Stimulated activated CD8-positive, alpha-beta memory T cell treated with anti-CD3 and anti-CD28 coated beads, Interleukin-2, amount 100 ng/mL, for 48 hours (primary cell): Measurements from ENCODE around the gene RAPH1.

Source experiments
- DNase-seq, 2 donors: peaks; one replicate each; pipeline ENCODE4 v3.0.0-alpha.2; 2020; ENCODE audit warnings: low read depth in 2 of 2

RAPH1 gene

DNA sequence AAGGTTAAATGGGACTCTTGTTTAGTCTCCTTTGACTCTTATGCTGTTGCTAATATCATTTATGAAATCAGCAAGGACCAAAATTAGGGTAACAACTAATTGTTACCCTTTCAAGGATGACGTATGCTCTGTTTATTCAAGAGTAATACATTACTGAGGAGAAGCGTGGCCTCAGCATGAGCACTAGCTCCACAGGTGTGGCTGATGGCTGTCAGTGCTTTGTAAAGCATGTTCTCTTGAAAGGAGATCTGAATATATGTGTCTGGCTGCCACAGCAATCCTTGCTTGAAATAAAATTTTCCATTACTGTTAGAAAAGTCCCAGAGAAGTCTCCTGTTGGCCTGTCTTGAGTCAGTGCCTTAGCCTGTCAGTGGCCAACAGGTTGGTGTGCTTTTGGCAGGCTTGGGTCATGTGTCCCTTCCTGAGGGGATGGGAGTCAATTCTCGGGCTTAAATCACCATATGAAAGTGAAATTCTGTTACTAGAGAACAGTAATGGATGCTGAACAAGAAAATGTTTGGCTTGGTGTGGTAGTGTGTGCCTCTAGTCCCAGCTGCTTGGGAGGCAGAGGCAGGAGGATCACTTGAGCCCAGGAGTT is 174.2 kb downstream of the RAPH1 start:
- DNase-seq, result no peak

DNA sequence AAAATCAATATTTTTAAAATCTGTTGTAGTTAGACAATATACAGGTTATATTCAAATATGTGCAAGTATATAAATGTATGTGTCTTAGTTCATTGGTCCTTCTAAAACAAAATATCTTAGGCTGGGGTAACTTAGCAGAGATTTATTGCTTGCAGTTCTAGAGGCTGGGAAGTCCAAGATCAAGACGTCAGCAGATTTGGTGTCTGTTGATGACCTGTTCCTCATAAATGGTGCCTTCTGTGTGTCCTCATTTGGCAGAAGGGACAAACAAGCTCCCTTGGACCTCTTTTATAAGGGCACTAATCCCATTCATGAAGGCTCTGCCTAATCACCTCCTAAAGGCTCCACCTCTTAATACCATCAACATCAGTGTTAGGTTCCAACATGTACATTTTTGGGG is 175.7 kb downstream of the RAPH1 start:
- no peak for DNase-seq

DNA sequence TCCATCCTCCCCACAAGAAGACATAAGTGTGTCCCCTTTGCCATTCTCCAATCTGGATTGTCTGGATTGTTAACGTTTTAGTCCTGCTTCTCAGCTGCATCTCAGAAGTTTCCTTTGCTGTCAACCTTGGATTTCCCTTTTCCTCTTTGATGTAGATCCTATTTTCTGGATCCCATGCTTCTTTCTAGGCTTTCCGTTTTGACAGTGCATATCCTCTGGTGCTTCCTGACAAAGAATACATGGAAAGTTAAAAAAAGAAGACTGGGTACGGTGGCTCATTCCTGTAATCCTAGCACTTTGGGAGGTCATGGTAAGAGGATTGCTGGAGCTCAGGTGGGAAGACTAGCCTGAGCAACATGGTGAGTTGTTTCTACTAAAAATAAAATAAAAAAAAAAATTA is 180.1 kb downstream of the RAPH1 start:
- no peak for DNase-seq

DNA sequence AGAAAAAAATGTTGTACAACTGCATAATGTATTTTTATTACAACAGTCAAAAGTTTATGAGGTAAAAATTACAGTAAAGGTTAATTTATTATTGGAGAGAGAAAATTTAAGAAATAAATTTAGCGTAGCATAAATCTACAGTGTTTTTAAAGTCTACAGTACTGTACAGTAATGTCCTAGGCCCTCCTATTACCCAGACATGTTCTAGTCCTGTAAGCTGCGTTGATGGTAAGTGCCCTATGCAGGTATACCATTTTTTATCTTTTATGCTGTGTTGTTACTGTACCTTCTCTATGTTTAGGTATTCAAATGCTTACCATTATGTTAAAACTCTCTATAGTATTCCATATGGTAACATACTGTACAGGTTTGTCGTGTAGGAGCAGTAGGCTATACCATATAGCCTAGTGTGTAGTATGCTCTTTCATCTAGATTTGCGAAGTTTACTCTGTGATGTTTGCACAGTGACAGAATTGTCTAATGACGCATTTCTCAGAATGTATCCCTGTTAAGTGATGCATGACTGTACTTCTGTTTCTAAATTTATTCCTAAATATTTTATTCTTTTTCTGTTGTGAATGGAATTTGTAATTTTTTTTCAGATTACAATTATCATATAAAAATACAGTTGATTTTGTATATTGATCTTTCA is 182.4 kb downstream of the RAPH1 start:
- no peak for DNase-seq

DNA sequence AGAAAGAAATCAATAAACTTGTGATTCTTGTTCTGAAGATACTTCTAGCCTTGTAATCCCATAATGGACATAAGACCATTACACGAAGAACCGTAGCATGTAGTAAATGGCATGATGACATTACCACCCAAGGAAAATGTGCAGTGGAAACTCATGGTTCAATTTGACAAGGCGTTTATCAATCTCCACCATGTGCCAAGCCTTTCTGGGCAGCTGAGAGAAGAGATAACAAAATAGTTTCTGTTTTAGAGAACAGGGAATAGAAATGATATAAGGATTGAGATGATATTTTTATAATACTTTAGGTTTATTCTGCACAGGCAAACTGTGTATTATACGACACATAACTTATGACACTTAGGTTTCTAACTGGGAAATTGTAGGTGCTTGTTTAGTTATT is 187.7 kb downstream of the RAPH1 start:
- no peak for DNase-seq

DNA sequence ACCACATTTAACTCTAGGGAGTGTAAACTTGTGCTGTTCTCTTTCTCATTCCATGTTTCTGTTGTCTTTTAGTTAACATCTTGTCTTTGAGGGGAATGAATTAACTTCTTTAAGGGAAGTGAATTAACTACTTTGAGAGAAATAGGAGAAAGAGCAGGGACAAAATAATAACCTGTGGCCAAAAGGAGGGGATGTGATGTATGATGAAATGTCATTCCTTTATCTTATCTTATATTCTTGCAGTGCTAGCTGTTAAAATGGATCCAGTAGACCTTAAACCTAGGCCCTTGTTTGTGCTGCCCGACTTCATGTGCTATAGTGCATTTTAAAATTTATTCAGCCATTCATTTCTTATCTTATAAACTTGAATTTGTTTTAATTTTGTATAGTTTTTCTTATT is 188.5 kb downstream of the RAPH1 start:
- DNase-seq, result no peak

DNA sequence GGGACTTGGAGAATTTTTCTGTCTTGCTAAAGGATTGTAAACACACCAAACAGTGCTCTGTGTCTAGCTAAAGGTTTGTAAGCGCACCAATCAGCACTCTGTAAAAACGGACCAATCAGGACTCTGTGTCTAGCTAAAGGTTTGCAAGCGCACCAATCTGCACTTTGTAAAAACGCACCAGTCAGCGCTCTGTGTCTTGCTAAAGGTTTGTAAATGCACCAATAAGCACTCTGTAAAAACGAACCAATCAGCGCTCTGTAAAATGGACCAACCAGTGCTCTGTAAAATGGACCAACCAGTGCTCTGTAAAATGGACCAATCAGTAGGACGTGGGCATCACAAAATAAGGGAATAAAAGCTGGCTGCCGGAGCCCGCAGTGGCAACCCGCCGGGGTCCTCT is 190.4 kb downstream of the RAPH1 start:
- no peak for DNase-seq
